ENCODE results near the gene KDM4C.

KDM4C gene

GRCh38 chr9:6902423-6902822, 144.7 kb downstream of the KDM4C start:
- CTCF ChIA-PET, result interaction anchor here (0.6 kb wide), 1 partner anchor 233 kb away, joined by 3 read pairs; no protein-coding TSS in a partner anchor
- POLR2A ChIA-PET, result no interaction called here
- DNase-seq (ENCODE audit: low read depth, low spot score), result no peak
- H3K4me3 ChIP-seq (ENCODE audit: low read depth, low read length), result no peak overlapping the region
- TF ChIP-seq CTCF (IDR thresholded peaks at IDR 0.05; ENCODE audit: insufficient read depth, low read length, missing control alignments), result no peak

DNA sequence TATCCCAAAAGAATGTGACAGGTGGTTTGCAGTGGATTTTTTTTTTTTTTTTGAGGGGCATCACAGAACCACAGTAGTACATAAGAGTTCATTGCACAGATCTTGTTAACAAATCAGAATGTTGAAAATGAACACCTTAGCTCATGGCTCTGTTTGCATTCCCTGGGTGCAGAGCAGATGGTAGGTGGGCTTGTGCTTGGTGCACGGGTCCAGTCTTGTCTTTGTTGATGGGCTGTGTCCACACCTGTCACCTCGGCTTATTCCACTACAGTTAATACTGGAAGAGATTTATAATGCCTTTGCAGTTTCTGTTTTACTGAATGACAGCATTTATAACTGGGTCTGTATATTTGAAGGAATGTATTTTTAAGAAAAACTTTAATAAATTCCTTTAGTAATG, 146.6 kb downstream of the KDM4C start:
- ChIA-PET CTCF (interaction anchor here (1.2 kb wide), 1 partner anchor 11 kb away, joined by 3 read pairs; no protein-coding TSS in a partner anchor), POLR2A (no interaction called here)
- no peak overlapping the region for H3K4me3 ChIP-seq (ENCODE audit: low read depth, low read length)
- no peak for TF ChIP-seq CTCF (IDR thresholded peaks at IDR 0.05; ENCODE audit: insufficient read depth, low read length, missing control alignments)
- no peak for DNase-seq (ENCODE audit: low read depth, low spot score)

- no peak for TF ChIP-seq CTCF (IDR thresholded peaks at IDR 0.05; ENCODE audit: insufficient read depth, low read length, missing control alignments)
- ChIA-PET CTCF (interaction anchor here (1.2 kb wide), 1 partner anchor 13 kb away, joined by 3 read pairs; no protein-coding TSS in a partner anchor), POLR2A (no interaction called here)
- no peak overlapping the region for H3K4me3 ChIP-seq (ENCODE audit: low read depth, low read length)
- no peak for DNase-seq (ENCODE audit: low read depth, low spot score)
Measured at GRCh38 chr9:6905850-6906375, 148.1 kb downstream of the KDM4C start.

- ChIA-PET CTCF (interaction anchor here (0.6 to 2.6 kb wide), 10 partner anchors 10 to 627 kb away, joined by 3 to 22 read pairs (median 8); no protein-coding TSS in a partner anchor), POLR2A (no interaction called here)
- no peak overlapping the region for H3K4me3 ChIP-seq (ENCODE audit: low read depth, low read length)
- DNase-seq (ENCODE audit: low read depth, low spot score), result no peak
- peak; percentile 54 for TF ChIP-seq CTCF (IDR thresholded peaks at IDR 0.05; ENCODE audit: insufficient read depth, low read length, missing control alignments)
Measured at GRCh38 chr9:6907772-6908381, 150.1 kb downstream of the KDM4C start.

- DNase-seq (ENCODE audit: low read depth, low spot score), result no peak
- TF ChIP-seq CTCF (IDR thresholded peaks at IDR 0.05; ENCODE audit: insufficient read depth, low read length, missing control alignments), result no peak
- no peak overlapping the region for H3K4me3 ChIP-seq (ENCODE audit: low read depth, low read length)
- POLR2A ChIA-PET, result interaction anchor here (0.6 kb wide), 1 partner anchor 77 kb away, joined by 3 read pairs; no protein-coding TSS in a partner anchor
- CTCF ChIA-PET, result interaction anchor here (0.7 to 2.6 kb wide), 28 partner anchors 9 to 625 kb away, joined by 3 to 22 read pairs (median 4); no protein-coding TSS in a partner anchor
Measured at GRCh38 chr9:6909181-6909580, 151.4 kb downstream of the KDM4C start.

- peak; percentile 17 for TF ChIP-seq CTCF (IDR thresholded peaks at IDR 0.05; ENCODE audit: insufficient read depth, low read length, missing control alignments)
- no peak for DNase-seq (ENCODE audit: low read depth, low spot score)
- ChIA-PET CTCF (interaction anchor here (0.7 to 2.6 kb wide), 24 partner anchors 8 to 624 kb away, joined by 3 to 22 read pairs (median 4); no protein-coding TSS in a partner anchor), POLR2A (no interaction called here)
- no peak overlapping the region for H3K4me3 ChIP-seq (ENCODE audit: low read depth, low read length)
Measured at GRCh38 chr9:6910032-6910431, 152.3 kb downstream of the KDM4C start.

All from AG04449 (cell line).